Lung (tissue), 12 donors: Measurements from ENCODE around the gene DCAF5. TPM values are rescaled to one million over a fixed set of nuclear protein-coding genes. Genes with fewer than 3 reads are reported as not detected.

ENCODE experiments used
- ATAC-seq: fragments of 200-7000 bp; cut with Tn5 transposase; one replicate; pipeline ENCODE4 v1.9.1; 2020; ENCODE audit warnings: moderate number of reproducible peaks; ENCODE audit not compliant: insufficient read depth, low FRiP score
- DNase-seq, 3 donors: peaks; one replicate each; pipeline ENCODE4 v3.0.0-alpha.2; 2013 to 2017
- H3K27ac ChIP-seq, 2 donors: one replicate each; pipeline ENCODE4 v1.5.1; 2013; ENCODE audit warnings: mild to moderate bottlenecking in 2 of 2, moderate library complexity in 2 of 2, control low read depth in 1 of 2, inconsistent platforms in 1 of 2, low read depth in 1 of 2, low read length in 1 of 2
- H3K27me3 ChIP-seq, 3 donors: one replicate each; pipeline ENCODE4 v1.5.1; 2013; ENCODE audit warnings: low read length in 2 of 3; ENCODE audit not compliant: control insufficient read depth in 3 of 3, insufficient read depth in 3 of 3
- H3K36me3 ChIP-seq, 4 donors: one replicate each; pipeline ENCODE4 v1.5.1; 2013; ENCODE audit warnings: low read length in 4 of 4, mild to moderate bottlenecking in 1 of 4, moderate library complexity in 1 of 4; ENCODE audit not compliant: control insufficient read depth in 4 of 4, insufficient read depth in 4 of 4
- H3K4me1 ChIP-seq, 5 donors: one replicate each; pipeline ENCODE4 v1.5.1; 2013; ENCODE audit warnings: low read length in 5 of 5, mild to moderate bottlenecking in 2 of 5, moderate library complexity in 1 of 5; ENCODE audit not compliant: control insufficient read depth in 5 of 5, insufficient read depth in 5 of 5
- H3K4me3 ChIP-seq: one replicate; pipeline ENCODE4 v1.5.1; 2013; ENCODE audit warnings: mild to moderate bottlenecking, control low read depth, moderate library complexity
- H3K9ac ChIP-seq, 2 donors: one replicate each; pipeline ENCODE4 v1.5.1; 2013; ENCODE audit warnings: low read length in 2 of 2, control low read depth in 1 of 2; ENCODE audit not compliant: insufficient read depth in 1 of 2
- H3K9me3 ChIP-seq, 4 donors: one replicate each; pipeline ENCODE4 v1.5.1; 2013; ENCODE audit warnings: low read length in 3 of 4, mild to moderate bottlenecking in 1 of 4, moderate library complexity in 1 of 4; ENCODE audit not compliant: control insufficient read depth in 4 of 4, insufficient read depth in 3 of 4
- CTCF ChIP-seq: IDR thresholded peaks from 2 replicates; pipeline ENCODE4 v1.5.1; 2012; ENCODE audit warnings: mild to moderate bottlenecking; ENCODE audit errors: control extremely low read depth, extremely low read depth
- WGBS, 2 donors: extraction: QIAGEN DNeasy Blood & Tissue Kit; methylation state at CpG; one replicate each; pipeline ENCODE4 v1.1.7; 2013; 5-methylcytosine and 5-hydroxymethylcytosine counted together
- polyA plus RNA-seq, 2 donors: library from polyadenylated mRNA; stranded (reverse); fragments of 200-250 nt; gene quantifications; one replicate each; pipeline ENCODE4 v1.2.1, GENCODE V29; 2013
- total RNA-seq, 2 donors: library from RNA; depleted of rRNA in 1 of 2; stranded (reverse); fragments of >200 nt in 1 of 2; gene quantifications; one replicate each; pipeline ENCODE4 v1.2.1, GENCODE V29; 2014 to 2021
- donor health status: control.
- donor health status: control.
- donor health status: Bipolar disorder and iron deficiency.
- donor health status: healthy.
- donor health status: DM: yes; HTN: yes; CAD: no.

Gene DCAF5
- total and polyA plus RNA-seq, 4 donors: 20.2 to 50.4 (median 31.2) TPM

DNA sequence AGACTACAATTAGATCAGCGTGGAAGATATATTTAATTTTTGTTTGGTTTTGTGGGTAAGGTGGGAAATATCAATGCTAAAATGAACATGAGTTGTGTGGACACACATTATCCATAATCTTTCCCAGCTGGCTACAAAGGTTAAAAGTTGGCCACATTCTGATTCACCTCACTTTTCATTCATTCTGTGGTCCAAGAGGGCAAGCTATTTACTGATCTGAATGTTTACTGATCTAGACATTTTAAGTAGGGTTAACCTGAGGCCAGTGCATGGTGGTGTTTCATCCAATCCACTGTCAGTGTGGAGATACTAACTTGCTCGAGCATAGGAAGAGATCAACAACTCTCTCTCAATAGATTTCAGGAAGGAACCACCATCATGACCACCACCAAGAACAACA, 71.6 kb downstream of the DCAF5 start:
- TF ChIP-seq CTCF: no peak

GRCh38 chr14:69079747-69080146, 73.2 kb downstream of the DCAF5 start:
- Histone ChIP-seq H3K27ac (no peak overlapping the region), H3K27me3 (no peaks in the 10 kb centered on the region), H3K9ac (no peak overlapping the region), H3K4me3 (no peak overlapping the region), H3K36me3 (peaks cover 6 to 26% (median 8%) of the 10 kb centered on the region in 4 donors), H3K4me1 (peaks cover 0 to 16% (median 5%) of the 10 kb centered on the region in 5 donors), H3K9me3 (no peaks in the 10 kb centered on the region)
- DNase-seq: peak in 1 of 3 donors; percentile 10
- ATAC-seq: no peak
- TF ChIP-seq CTCF: no peak
- WGBS, 2 donors: 63 to 85% methylated on average over 2 of the region's 2 CpGs

More for the DNA sequence above, 71.6 kb downstream of the DCAF5 start:
- Histone ChIP-seq H3K4me1 (peaks cover 0 to 16% (median 5%) of the 10 kb centered on the region in 5 donors), H3K9me3 (no peaks in the 10 kb centered on the region), H3K36me3 (peaks cover 8 to 31% (median 10%) of the 10 kb centered on the region in 4 donors), H3K4me3 (no peak overlapping the region), H3K27me3 (no peaks in the 10 kb centered on the region), H3K9ac (no peak overlapping the region), H3K27ac (no peak overlapping the region)
- DNase-seq: no peak
- 81 to 87% methylated on average over 2 of the region's 2 CpGs for WGBS, 2 donors
- ATAC-seq: no peak

GRCh38 chr14:69079188-69079742, 73.7 kb downstream of the DCAF5 start:
- DNase-seq: peak; percentile 22 to 72 (median 58)
- no peak for ATAC-seq

More at GRCh38 chr14:69079188-69079742, 73.7 kb downstream of the DCAF5 start:
- Histone ChIP-seq H3K9me3 (no peaks in the 10 kb centered on the region), H3K9ac (peak overlapping the region in 1 of 2 donors; percentile 39), H3K27ac (peak overlapping the region; percentile 11 to 59), H3K36me3 (peaks cover 4 to 23% (median 8%) of the 10 kb centered on the region in 4 donors), H3K4me3 (no peak overlapping the region), H3K27me3 (no peaks in the 10 kb centered on the region), H3K4me1 (peaks cover 0 to 16% (median 5%) of the 10 kb centered on the region in 5 donors)
- 65 to 69% methylated on average over 4 of the region's 4 CpGs for WGBS, 2 donors
- TF ChIP-seq CTCF: no peak
